AG09309 (cell line): ENCODE results near the gene TBC1D10A.

Source experiments
- DNase-seq: peaks from one replicate; pipeline ENCODE4 v3.0.0-alpha.2; 2010; ENCODE audit warnings: low read depth
- H3K4me3 ChIP-seq: 2 replicates; pipeline ENCODE4 v1.5.1; 2011; ENCODE audit warnings: mild to moderate bottlenecking, low read depth, low read length, moderate library complexity; ENCODE audit not compliant: control insufficient read depth
- CTCF ChIP-seq: IDR thresholded peaks from 2 replicates; pipeline ENCODE4 v1.5.1; 2011; ENCODE audit warnings: mild to moderate bottlenecking, low read depth, low read length, inconsistent platforms; ENCODE audit not compliant: insufficient read depth, control insufficient read depth; ENCODE audit errors: missing control alignments

The TBC1D10A gene

DNA sequence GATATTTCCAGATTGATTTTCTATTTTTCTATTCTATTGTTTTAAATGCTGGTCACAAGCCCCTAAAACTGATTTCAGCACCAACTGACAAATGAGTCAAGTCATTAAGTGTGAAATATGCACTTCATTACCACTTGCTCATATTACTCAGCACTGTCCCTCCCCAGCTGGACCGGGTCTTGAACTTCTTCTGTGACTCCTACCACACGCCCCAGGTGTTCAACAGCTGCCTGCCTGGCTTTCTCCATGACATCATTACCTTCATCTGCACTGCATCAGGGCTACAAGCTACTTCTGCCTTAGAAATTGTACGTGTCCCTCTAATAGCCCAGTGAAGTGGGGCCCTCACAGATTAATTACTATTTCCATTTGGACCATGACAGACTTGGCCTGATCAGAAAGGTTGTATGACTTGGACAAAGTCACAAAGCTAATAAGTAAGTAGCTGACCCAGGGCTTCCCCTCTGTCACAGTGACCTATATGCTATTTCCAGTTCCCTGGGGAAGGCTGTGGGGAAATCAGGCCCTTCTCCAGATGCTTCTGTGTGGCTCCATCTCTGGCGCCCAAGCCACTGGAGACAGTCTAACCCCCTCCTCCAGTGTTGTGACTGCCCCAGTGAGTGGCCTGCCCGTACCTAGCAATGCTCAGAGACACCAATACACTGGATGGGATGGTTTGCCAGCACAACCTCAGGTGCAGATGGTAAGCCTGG lies 18.1 kb downstream of the TBC1D10A start:
- DNase-seq, result no peak
- no peak overlapping the region for H3K4me3 ChIP-seq

GRCh38 chr22:30308093-30308492 lies 18.6 kb downstream of the TBC1D10A start:
- H3K4me3 ChIP-seq, result no peak overlapping the region
- TF ChIP-seq CTCF, result no peak
- DNase-seq, result no peak

More for the DNA sequence above, 18.1 kb downstream of the TBC1D10A start:
- no peak for TF ChIP-seq CTCF

GRCh38 chr22:30307041-30307574 lies 19.6 kb downstream of the TBC1D10A start:
- TF ChIP-seq CTCF, result no peak
- DNase-seq, result no peak
- H3K4me3 ChIP-seq, result no peak overlapping the region

DNA sequence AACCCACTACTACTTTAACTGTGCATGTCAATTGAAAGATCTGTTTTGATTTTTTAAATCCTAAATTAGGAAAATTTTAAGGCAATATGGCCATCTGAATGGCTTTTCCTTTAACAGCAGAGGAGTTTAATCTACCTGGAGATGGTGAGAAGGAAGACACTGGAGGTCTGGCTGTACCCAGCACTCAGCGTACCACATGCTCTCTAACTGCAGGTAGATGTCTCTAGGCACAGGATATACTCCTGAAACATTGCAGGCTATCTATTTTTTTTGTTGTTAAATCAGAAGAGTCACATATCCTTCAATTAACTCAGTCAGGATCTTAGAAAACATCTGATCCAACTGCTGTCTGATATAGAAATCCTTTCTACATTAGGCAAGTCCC lies 20.1 kb downstream of the TBC1D10A start:
- TF ChIP-seq CTCF, result no peak
- no peak overlapping the region for H3K4me3 ChIP-seq
- no peak for DNase-seq

- DNase-seq, result no peak
- H3K4me3 ChIP-seq, result no peak overlapping the region
These were observed 20.7 kb downstream of the TBC1D10A start for GRCh38 chr22:30305906-30306626.

DNA sequence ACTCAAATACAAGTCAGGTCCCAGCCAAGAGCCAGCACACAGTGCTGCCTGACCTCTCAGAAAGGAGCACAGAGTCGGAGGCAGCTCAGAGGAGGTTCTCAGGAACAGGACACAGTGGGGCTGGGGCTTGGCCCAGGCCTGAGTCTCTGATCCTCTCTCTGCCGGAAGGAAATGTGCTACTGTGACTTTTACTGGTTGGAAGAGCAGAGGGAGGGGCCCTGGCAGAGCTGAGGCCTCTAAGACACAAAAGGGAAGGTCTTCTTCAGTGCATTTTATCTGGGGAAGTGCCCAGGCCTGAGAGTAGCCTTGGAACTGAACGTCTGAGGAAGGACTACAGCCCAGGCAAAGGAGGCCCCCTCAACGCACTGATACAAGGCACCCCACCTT lies 21.2 kb downstream of the TBC1D10A start:
- TF ChIP-seq CTCF, result no peak
- DNase-seq, result no peak
- H3K4me3 ChIP-seq, result no peak overlapping the region

More at GRCh38 chr22:30305906-30306626, 20.7 kb downstream of the TBC1D10A start:
- TF ChIP-seq CTCF, result no peak
